Nephron progenitor cell (in vitro differentiated cells): ENCODE measurements around the gene INKA2.
"Not testable (repeated sequence)": the region's sequence is repeated elsewhere in the genome, so short reads cannot be mapped to it uniquely, and the experiment has no call there.

ENCODE experiments used
- DNase-seq: peaks from one replicate; pipeline ENCODE4 v3.0.0; 2021
- H3K27ac Mint-ChIP-seq: 2 replicates; pipeline ENCODE4 v1.8.0; 2021; ENCODE audit warnings: mild to moderate bottlenecking, moderate library complexity, mixed read lengths
- H3K27me3 Mint-ChIP-seq: 2 replicates; pipeline ENCODE4 v1.8.0; 2021; ENCODE audit warnings: mild to moderate bottlenecking, low read depth, mixed read lengths; ENCODE audit not compliant: poor library complexity
- H3K36me3 Mint-ChIP-seq: 2 replicates; pipeline ENCODE4 v1.8.0; 2021; ENCODE audit warnings: low read depth, mixed read lengths
- H3K4me1 Mint-ChIP-seq: 2 replicates; pipeline ENCODE4 v1.8.0; 2021; ENCODE audit warnings: mixed read lengths
- H3K4me3 Mint-ChIP-seq: 2 replicates; pipeline ENCODE4 v1.8.0; 2021; ENCODE audit warnings: mild to moderate bottlenecking, moderate library complexity, mixed read lengths
- H3K9me3 Mint-ChIP-seq: 2 replicates; pipeline ENCODE4 v1.8.0; 2021; ENCODE audit warnings: mild to moderate bottlenecking, moderate library complexity, mixed read lengths
- TF ChIP-seq, protein P1 (sequence below): fragments of 200-600 bp; sonication (generic); IDR thresholded peaks from 2 replicates; pipeline ENCODE4 v1.5.0; 2021; ENCODE audit warnings: antibody characterized with exemption

Gene INKA2

GRCh38 chr1:111742938-111743549 is 3.8 kb upstream of the INKA2 start:
- H3K27me3 Mint-ChIP-seq, result peaks cover 46% of the 10 kb centered on the region
- H3K36me3 Mint-ChIP-seq, result no peaks in the 10 kb centered on the region
- H3K9me3 Mint-ChIP-seq, result no peaks in the 10 kb centered on the region
- H3K4me3 Mint-ChIP-seq, result no peak overlapping the region
- H3K4me1 Mint-ChIP-seq, result peaks cover 23% of the 10 kb centered on the region
- DNase-seq, result no peak
- H3K27ac Mint-ChIP-seq, result no peak overlapping the region
- TF ChIP-seq, protein P1, sequence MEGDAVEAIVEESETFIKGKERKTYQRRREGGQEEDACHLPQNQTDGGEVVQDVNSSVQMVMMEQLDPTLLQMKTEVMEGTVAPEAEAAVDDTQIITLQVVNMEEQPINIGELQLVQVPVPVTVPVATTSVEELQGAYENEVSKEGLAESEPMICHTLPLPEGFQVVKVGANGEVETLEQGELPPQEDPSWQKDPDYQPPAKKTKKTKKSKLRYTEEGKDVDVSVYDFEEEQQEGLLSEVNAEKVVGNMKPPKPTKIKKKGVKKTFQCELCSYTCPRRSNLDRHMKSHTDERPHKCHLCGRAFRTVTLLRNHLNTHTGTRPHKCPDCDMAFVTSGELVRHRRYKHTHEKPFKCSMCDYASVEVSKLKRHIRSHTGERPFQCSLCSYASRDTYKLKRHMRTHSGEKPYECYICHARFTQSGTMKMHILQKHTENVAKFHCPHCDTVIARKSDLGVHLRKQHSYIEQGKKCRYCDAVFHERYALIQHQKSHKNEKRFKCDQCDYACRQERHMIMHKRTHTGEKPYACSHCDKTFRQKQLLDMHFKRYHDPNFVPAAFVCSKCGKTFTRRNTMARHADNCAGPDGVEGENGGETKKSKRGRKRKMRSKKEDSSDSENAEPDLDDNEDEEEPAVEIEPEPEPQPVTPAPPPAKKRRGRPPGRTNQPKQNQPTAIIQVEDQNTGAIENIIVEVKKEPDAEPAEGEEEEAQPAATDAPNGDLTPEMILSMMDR, result no peak

GRCh38 chr1:111742292-111742691 is 3.1 kb upstream of the INKA2 start:
- H3K27ac Mint-ChIP-seq, H3K9me3 Mint-ChIP-seq, H3K36me3 Mint-ChIP-seq, DNase-seq, H3K4me3 Mint-ChIP-seq: not testable (repeated sequence)
- Mint-ChIP-seq H3K4me1 (peaks cover 16% of the 10 kb centered on the region), H3K27me3 (peaks cover 49% of the 10 kb centered on the region)

GRCh38 chr1:111739925-111740765 is 950 bp upstream of the INKA2 start:
- no peaks in the 10 kb centered on the region for H3K36me3 Mint-ChIP-seq
- peak overlapping the region; percentile 89 for H3K4me3 Mint-ChIP-seq
- H3K4me1 Mint-ChIP-seq, result peaks cover 11% of the 10 kb centered on the region
- H3K27ac Mint-ChIP-seq, result peak overlapping the region; percentile 86
- H3K27me3 Mint-ChIP-seq, result peaks cover 46% of the 10 kb centered on the region
- peak; percentile 73 for DNase-seq
- H3K9me3 Mint-ChIP-seq, result no peaks in the 10 kb centered on the region
- TF ChIP-seq, protein P1, result no peak

DNA sequence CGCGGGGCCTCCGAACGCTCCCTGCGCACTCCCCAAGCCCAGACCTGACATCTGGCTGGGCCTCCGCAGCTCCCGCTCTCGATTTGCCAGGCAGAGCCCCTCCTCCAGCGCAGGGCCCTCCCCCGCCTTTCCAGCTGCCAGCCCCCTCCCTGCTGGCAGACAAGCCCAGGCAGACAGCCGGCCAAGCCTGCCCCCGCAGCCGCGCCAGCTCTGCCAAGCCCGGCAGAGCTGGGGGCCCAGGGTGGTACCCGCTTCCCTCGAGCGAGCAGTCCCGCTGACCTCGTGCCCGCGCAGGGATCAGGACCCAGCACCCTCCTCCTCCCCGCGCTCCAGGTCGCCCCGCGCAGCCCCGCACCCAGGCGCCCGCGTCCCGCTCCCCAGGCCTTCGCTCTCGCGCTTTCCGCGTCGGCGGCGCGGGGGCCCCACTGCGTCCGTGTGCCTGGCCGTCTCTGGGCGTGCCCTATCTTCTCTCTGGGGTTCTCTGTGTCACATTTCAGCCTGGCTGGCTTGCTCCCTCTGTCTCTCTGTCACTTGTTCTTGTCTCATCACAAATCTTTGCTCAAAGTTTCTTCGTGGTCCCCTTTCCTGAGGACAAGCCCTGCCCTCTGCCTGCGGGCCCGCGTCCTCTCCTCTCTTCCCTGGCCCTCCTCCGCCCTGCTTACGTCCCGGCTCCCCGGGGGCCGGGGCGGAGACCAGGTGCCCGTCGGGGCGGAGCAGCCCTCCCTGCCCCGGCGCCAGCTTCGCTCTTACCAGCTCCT is 580 bp downstream of the INKA2 start:
- Mint-ChIP-seq H3K27me3 (peaks cover 35% of the 10 kb centered on the region), H3K9me3 (no peaks in the 10 kb centered on the region), H3K4me1 (peaks cover 11% of the 10 kb centered on the region)

GRCh38 chr1:111738133-111738435 is 1.1 kb downstream of the INKA2 start:
- H3K4me1 Mint-ChIP-seq, result peaks cover 11% of the 10 kb centered on the region
- peak overlapping the region; percentile 8 for H3K27ac Mint-ChIP-seq
- H3K36me3 Mint-ChIP-seq, result no peaks in the 10 kb centered on the region
- TF ChIP-seq, protein P1, result no peak
- H3K9me3 Mint-ChIP-seq, result no peaks in the 10 kb centered on the region
- H3K27me3 Mint-ChIP-seq, result peaks cover 30% of the 10 kb centered on the region
- no peak for DNase-seq
- H3K4me3 Mint-ChIP-seq, result peak overlapping the region; percentile 82

More for the DNA sequence above, 580 bp downstream of the INKA2 start:
- no peaks in the 10 kb centered on the region for H3K36me3 Mint-ChIP-seq
- DNase-seq, result peak; percentile 69
- H3K27ac Mint-ChIP-seq, result peak overlapping the region; percentile 92
- TF ChIP-seq, protein P1, result no peak
- peak overlapping the region; percentile 89 for H3K4me3 Mint-ChIP-seq
